Activated T-cell treated with anti-CD3 and anti-CD28 coated beads, Interleukin-2, amount 50 U/mL, for 1 hour (primary cell): Measurements from ENCODE around the gene HOOK1.

ENCODE experiments used
- DNase-seq: peaks from one replicate; pipeline ENCODE4 v3.0.0-alpha.2; 2020

Gene HOOK1

DNA sequence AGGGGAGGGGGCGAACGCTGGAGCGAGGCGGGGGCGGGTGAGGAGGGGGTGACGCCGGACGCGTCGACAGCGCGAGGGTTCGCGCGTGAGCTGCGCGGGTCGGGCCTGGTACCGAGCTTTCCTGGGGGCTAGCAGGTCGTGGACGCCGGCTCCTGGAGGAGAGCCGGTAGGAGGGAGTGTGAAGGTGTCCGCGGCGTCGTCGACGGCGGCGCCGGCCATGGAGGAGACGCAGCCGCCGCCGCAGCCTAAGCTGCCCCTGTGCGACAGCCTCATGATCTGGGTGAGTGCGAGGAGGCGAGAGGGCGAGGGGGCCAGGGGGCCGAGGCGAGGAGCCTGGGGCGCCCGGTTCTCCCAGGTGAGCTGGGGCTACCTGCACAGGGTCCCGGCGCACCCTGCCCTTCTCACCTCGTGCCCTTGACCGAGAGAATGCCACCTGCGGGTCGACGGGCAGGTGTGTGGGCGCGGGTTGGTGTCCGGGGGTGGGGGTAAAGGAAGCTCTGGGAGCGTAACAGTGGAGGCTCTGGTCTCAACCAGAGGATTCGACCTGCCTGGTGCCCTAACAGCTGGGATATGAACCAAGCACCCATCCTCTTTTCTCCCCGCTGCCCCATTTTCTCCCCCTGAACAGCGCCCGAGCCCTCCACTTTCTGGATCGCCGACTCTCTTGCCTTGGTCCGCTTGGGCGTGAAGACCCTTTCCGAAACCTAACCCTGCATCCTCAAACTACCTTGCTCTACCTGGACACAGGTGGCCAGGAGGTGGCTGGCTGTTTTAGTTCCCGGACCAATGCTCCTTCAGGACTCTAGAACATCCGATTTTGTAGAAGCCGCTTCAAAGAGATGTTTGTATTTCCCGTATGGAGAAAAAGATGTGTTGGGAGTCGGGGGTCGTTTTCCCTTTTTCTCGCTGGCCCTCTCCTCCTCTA lies at the start of gene HOOK1:
Gene HOOK1 (plus strand): TSS at position 49 of the 925 bp plus-strand sequence. CDS start 169 bp downstream, at position 218.
- DNase-seq = no peak

DNA sequence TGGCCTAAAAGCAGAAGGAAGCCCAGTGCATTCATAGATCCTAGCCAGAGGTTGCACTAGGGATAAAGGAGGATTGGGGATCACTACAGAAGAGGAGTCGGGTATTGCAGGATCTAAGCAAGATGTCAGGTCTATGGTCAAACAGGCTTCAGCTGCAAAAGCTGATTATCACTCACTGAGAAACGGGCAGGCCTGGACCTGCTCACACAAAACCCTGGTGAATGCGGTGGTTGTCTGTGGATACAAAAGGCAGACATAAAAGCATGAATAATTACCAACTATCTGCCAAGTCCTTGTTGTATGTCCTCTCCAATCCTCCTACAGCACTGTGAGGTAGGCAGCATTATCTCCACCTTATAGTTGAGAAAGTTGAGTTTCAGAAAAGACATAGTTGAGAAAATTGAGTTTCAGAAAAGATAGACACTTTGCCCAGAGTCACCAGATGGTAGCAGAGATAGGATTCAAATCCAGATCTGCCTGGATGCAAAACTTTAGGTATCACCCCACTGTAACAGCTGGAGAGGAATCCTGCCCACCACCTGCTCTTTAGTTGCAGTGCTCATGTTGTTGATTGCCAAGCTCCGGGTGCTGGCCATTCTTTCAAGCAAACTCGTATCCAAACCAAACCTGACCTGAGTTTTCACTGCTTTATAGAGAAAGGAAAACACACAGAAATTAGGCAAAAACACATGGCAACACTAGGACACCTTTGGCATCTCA lies 49.6 kb upstream of the HOOK1 start:
- DNase-seq = no peak

DNA sequence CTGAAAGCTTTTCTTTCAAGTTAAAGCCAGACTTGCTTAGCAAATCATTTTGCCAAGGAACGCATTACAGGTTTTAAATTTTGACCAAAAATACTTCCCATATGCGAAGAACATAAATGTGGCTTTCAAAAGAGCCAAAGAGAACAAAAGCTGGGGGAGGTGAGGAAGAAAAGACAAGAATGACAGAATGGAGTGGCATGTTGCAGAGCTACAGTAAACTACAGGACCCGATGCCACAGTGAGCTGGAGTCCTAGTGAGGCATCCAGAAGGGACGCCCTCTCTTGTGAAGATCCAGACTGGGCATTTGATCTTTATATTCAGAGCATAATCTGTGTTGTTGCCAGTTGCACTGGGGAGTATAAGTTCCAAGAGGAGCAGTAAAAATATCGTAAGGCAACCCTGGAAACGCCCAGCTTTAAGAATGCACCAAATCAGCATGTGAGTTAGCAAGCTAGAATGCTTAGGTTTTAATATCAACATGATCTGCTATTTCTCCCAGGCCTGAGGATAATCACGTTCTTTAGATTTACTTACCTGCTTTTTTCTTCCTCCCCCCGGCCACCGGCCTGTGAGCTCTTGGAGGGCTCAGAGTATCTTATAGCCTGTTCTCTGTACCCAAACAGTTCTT lies 48.4 kb upstream of the HOOK1 start:
- no peak for DNase-seq

DNA sequence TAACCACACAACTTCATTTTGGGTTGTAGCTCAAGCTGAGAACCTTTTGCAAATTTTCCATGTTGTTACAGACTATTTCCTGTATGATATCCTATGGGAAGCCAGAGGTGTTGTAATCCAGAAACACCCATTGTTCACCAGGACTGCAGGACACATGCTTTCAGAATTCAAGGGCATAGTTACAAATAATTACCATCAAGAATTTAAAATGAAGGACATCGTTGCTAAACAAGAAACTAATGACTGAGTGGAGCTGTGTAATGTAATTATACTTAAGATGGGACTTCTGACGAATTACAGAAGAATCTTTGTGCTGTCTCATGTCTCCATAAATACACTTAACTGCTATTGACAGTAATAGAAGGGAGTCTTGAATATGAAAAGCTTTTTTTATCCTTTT lies 47.6 kb upstream of the HOOK1 start:
- DNase-seq = no peak

DNA sequence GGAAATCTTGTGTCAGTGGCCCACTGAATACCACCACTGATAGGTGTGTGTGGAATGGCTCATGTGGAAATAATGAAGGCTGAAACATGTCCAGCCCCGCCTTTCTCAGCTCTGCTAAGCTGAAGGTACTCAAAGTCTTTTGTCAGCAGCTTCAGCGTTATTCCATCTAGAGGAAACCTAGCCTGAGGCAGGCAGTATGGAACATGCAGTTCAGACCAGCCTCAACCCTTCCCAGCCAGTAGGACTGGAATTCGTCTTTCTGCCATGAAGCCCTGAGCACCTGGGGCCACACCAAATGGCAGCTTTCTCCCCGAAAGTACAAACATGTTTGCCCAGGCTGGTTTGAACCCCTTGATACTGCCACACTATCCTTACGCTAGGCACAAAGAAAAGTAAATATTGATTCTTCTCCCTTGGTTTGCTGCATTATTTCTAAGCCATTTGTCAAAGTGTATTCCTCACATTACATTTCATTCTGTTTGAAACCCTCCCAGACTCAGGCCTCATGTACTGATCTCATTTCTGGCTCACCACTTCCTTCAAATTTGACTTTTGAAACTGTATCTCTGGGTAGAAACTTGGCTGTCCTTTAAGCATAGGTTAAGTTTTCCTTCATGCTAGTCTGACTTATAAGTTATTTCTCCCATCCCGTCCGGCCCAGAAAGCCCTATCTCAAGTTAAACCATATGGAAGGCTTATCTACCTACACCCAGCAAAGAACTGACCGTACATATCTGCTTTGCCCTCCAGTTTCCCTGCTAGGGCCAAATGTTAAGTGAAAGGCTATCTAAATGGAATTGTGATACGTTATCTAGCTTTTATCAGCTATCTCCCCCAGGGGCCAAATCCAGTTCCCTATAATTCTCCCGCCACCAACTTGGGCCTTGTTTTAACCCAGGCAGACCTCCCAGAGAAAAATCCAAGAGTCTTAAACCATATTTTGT lies 45.7 kb upstream of the HOOK1 start:
- DNase-seq = no peak

DNA sequence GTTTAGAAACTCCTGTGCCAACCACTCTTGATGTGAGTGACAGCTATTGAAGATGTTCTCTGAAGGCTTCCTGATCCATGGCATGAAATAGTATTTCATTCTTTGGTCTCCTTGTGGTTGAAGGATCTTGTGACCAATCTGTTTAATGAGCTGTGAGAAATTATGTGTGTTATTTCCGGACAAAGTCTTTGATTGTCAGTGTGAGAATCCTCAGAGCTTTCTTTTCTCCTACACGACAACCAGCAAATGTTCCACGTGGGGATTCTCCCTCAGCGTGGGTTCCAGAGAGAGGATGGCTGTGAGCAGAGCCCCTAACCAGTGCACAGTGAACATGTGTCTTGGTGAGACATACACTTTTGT lies 45.0 kb upstream of the HOOK1 start:
- no peak for DNase-seq

DNA sequence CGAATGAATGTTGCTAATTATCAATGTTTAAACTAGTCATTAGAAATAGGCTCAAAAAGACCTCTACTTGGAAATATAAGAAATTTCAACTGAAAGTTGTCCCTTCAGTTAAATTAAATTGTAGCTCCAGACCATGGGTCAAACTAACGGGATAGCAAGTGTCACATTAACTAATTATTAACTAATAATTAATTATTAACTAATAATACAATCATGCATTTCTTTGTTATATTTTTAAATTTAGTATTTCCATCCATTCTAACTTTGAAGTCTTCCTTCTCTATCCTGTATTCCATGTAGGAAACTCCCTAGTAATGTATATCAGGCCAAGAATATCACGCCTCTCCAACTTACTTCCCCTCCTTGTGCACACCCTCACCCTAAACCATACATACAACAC lies 43.4 kb upstream of the HOOK1 start:
- no peak for DNase-seq

DNA sequence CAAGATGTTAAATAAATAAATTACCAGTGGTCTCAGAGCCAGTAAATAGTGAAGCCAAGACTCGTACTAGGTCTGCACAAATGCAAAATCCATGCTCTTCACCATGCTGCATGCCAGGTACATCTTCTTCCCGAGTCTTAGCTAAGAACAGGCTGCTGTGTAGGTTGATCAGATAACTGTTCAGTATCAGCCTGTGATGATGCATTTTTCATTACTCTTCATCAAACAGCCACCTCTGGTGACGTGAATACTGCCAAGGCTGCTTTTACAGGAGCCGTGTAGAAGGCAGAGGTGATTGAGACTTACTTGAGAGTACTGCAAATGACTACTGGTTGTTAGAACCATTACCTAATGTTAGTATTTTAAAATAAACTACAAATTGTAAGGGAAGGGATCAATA lies 39.3 kb upstream of the HOOK1 start:
- DNase-seq = no peak

DNA sequence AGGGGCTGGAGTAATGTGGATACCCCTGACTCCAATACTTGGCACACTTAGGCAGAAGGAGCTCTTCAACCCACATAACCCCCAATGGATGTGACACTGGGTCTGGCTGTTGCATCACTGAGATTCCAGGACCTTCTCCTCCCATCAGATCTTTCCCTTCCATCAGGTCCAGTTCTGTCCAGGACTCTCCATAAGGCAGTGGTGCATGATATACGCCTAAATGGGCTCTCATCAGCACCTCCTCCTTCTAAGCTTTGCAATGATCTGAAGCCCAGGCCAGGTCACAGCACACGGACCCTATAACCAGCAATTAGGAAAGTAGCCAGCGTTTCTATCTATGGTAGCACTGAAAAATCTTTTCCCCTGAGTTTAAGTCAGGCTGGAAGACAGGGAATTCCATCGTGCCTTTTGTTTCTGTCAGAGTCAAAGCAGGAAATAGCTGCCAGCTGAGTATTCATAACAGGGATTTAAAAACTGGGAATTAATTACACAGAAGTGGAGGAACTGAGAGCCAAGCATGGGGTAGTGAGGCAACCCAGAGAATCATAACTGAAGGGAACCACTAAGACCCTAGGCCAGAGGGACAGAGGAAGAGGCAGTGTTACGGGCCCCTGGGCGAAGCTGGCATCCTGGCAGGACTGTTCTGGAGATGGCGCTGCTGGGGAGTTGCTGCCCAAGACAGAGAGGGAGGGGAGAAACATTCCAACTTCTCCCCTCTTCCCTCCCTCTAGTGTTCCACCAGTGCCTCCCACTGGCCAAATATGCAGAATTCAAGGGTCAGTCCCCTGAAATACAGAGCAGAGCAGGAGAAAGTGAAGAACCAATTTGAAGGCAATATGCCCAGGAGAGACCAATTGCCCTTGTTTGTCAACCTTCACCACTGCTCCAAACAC lies 37.5 kb upstream of the HOOK1 start:
- DNase-seq = no peak

DNA sequence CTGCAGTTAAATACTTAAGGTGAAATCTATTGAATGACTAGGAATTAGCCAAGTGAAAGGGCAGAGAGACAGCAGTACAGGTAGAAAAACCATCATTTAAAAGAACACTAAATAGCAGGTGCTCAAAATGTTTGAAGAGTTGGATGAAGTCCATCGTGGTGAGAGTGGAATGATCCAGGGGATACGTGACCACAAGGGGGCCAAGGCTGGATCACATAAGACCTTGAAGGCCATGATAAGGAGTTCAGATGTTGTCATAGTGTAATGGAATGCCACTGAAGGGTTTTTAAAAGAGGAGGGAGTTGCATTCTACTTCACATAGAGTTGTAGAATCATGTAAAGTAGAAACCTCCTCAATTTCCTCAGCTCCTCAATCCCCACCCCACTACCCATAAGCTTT lies 34.8 kb upstream of the HOOK1 start:
- DNase-seq = no peak

DNA sequence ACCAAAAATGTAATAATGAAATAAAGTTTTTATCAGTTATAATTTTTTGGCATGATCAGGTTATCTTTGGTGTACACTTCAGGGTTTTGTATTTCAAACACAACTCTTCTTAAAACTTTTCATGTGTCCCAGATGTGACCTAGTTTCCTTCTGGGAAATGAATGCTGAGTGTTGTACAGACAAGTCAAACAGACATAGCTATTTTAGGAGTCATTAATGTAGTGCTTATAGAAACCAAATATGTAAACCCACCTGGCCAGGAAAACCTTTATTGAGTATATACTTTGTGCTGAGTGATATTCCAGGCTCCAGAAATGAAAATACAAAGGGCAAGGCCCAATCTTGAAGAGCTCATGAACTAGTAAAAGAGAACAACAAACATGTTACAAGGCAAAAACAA lies 25.9 kb upstream of the HOOK1 start:
- DNase-seq = no peak

DNA sequence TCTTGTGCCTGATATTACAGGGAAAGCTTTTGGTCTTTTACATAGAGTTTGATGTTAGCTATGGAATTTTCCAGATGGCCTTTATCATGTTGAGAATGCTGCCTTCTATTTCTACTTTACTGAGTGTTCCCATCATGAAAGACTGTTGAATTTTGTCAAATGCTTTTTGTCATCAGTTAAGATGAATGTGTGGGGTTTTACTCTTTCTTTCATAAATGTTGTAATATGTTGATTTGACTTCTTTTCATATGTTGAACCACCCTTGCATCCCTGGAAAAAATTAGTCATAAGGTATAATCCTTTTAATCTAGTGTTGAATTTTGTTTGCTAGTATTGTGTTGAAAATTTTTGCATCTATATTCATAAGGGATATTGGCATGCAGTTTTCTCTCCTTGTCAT lies 16.1 kb upstream of the HOOK1 start:
- DNase-seq = no peak

DNA sequence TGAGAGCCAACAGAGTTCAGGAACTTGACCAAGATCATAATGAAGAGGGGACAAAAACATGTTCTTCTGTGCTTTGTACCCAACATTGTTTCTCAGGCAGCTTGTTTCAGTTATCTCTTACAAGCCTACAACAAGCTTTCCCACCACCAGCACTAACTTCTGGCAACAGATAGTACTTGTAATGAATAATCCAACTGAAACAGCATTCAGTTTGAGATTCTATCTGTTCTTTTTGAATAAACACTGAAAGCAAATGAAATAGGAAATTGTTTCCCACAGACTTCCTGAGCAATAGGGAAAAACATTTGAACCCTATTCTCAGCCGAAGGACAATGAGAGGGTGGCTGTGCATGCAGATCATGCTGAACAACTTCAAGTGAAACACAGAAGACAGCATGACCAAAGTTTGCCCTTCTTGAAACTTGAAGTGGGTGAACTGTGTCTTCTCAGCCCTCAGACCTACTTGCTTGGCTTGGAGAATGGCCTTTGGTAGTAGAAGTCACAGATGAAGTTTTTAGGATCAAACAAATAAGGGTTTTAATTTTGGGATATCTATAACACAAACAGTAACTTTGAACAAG lies 11.2 kb upstream of the HOOK1 start:
- DNase-seq = no peak

DNA sequence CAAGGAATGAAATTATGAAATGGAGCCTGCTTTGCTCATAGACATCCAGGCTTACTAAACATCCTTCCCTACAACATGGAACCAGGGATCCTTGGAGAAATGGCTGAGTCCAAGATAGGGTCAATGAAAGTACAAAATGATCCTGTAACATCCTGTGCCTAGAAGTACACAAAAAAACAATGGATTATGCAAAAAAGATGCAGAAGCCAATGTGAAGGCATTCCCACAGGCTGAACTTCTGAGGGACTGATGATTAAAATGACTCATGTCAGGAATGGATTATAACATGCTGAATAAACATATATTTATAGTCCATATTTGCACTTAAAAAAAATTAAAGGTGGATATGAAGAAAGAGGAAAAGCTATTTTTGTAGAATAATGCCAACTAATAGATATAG lies 10.4 kb upstream of the HOOK1 start:
- no peak for DNase-seq

DNA sequence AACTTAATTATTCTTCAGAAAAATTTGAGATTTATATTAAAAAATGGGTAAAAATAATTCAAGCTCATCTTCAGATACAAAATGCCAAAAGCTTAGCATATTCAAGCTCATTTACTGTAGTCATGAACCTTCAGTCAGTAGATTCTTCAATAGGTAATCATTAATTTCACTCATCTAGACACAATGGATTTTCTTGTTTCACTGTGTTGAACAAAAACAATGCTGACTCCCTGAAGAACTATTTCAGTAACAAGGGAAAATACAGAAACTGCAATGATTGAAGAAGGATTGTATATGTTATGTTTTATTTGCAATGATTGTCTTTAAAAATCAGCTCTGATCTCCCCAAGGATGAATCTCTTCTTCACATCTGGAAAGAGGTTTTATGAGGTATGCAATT lies 9.2 kb upstream of the HOOK1 start:
- DNase-seq = no peak

DNA sequence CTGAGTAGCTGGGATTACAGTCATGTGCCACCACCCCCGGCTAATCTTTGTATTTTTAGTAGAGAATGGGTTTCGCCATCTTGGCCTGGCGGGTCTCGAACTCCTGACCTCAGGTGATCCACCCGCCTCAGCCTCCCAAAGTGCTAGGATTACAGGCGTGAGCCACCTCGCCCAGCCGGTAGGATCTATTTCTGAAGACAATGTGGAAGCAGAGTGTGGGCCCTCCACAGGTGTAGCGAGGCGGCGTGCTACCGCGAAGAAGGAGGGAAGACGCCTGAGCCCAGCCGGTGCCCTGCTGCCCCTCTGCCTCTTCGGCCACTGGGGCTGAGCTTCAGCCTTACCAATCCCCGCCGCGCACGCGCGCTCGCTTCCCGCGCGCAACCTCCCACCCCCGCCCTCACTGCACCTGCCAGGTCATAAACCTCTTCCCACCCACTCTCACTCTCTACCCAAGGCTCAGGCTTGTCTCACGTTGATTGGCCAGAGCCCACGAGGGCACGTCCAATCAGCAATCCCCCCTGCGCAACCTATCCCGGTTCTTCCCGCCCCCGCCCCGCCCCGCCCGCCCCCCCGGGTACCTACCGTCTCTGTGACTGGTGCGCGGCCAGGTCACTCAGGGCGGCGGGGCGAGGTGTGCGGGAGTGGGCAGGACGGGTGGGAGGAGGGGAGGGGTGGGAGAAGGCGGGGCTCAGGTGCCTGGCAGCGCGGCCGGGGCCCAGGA lies 409 bp upstream of the HOOK1 start:
- peak; percentile 85 for DNase-seq

DNA sequence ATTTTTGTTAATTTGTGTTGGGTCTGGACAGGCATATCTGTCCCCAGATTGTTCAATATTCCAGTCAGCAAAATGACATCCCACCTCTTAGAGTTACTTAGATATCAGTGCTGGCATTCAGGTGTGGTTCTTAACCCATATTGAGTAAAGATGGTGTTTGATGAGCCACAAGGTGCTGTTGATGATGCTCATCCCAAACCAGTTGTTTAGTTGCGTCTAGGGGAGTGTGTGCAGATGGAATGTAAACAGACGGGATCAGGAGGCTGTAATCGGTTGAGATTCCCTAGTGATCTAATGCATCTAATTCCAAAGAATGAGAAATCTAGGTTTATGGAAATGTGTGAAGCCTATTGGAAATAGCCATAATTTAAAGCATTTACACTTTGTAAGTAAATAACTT lies 1.1 kb downstream of the HOOK1 start:
- DNase-seq = no peak

DNA sequence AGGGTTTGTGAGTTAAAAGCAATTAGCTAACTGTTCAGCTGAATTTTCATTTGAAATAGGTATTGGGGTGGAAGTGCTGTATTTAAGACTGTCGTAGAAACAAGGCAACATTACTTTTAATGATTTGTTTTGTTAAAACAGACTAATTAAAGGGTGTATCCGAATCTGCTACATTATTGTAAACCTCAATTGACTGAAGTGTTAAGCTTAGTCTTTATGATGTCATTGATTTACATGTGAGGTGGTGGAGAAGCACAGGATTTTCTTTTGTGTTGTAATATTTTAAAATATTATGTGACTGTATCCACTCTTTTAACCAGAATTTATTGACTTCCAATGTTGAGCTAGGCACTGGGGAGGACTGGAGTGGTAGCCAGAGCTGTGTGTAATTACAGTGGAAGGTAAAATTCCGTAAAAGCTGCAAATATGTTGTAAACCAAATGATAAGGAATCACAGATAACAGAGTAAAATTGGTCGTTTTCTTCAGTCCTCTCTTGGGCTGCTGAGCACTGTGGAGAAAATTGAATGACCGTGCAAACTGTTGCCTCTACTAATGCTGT lies 1.6 kb downstream of the HOOK1 start:
- no peak for DNase-seq

DNA sequence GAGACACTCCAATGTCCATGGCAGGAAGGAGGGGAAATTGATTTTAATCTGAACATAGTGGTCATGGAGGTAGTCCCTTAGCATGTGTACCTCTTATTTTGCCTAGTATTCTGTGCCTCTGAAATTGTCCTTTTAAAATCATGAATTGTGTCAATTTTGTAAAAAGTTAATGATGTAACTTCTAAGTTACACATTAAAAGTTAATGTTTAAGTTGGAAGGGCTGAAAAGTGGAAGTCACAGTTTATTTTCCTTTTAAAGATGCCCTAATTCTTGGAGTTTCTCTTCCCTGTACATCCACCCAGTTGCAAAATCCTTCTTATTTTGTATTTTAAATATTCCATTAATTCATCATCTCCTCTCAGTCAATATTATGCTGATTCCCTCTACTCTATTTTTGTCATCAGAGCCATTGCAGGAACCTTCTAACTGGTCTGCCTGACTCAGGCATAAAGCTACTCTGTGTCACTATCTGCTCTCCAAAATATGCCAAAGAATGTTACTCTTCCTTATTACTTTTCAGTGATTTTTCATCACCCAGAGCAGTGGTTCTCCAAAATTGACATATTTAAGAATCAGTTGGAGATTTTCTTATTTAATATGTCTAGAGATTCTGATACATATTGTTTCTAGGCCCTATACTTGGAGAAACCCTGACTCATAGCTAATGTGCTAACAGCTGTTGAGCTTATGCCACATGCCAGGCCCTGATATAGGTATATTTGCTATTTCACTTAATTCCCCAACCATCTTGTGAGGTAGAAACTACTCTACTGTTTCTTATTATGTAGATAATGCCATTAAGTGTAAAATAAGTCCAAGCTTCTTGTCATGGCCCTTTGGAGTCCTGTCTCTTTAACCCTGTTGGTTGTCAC lies 5.1 kb downstream of the HOOK1 start:
- DNase-seq = no peak
